H9 (cell line): ENCODE data around the gene MTURN. TPM values are rescaled to one million over a fixed set of nuclear protein-coding genes. Genes with fewer than 3 reads are reported as not detected.
A peak's percentile ranks its signal among the peaks of the same experiment; 100 is the strongest.

ENCODE experiments used
- DNase-seq: peaks from one replicate; pipeline ENCODE4 v3.0.0-alpha.2; 2017
- H2AFZ ChIP-seq: one replicate; pipeline ENCODE4 v1.6.1; 2013; ENCODE audit warnings: mild to moderate bottlenecking, low read length, control low read depth, moderate library complexity
- H2AK5ac ChIP-seq: 2 replicates; pipeline ENCODE4 v1.6.1; 2013; ENCODE audit warnings: low read length, control low read depth, mixed read lengths; ENCODE audit not compliant: insufficient read length
- H2BK120ac ChIP-seq: one replicate; pipeline ENCODE4 v1.6.1; 2013; ENCODE audit warnings: low read depth, mild to moderate bottlenecking, low read length, control low read depth, inconsistent platforms; ENCODE audit not compliant: poor library complexity, severe bottlenecking
- H2BK12ac ChIP-seq: 2 replicates; pipeline ENCODE4 v1.6.1; 2013; ENCODE audit warnings: low read length, control low read depth, mixed read lengths, low read depth; ENCODE audit not compliant: insufficient read length
- H2BK15ac ChIP-seq: 2 replicates; pipeline ENCODE4 v1.6.1; 2013; ENCODE audit warnings: low read depth, low read length, control low read depth
- H2BK20ac ChIP-seq: one replicate; pipeline ENCODE4 v1.6.1; 2013; ENCODE audit warnings: low read depth, mild to moderate bottlenecking, low read length, control low read depth, inconsistent platforms; ENCODE audit not compliant: poor library complexity, severe bottlenecking
- H2BK5ac ChIP-seq: 2 replicates; pipeline ENCODE4 v1.6.1; 2013; ENCODE audit warnings: low read length, control low read depth, mixed read lengths; ENCODE audit not compliant: insufficient read length
- H3K14ac ChIP-seq: 2 replicates; pipeline ENCODE4 v1.6.1; 2013; ENCODE audit warnings: low read length, control low read depth; ENCODE audit not compliant: insufficient read depth
- H3K18ac ChIP-seq: 2 replicates; pipeline ENCODE4 v1.6.1; 2013; ENCODE audit warnings: low read depth, mild to moderate bottlenecking, mixed read lengths, low read length, control low read depth; ENCODE audit not compliant: insufficient read length
- H3K23ac ChIP-seq: 2 replicates; pipeline ENCODE4 v1.6.1; 2013; ENCODE audit warnings: low read length, control low read depth, mixed read lengths, low read depth; ENCODE audit not compliant: insufficient read length
- H3K23me2 ChIP-seq: 2 replicates; pipeline ENCODE4 v1.6.1; 2013; ENCODE audit warnings: low read depth, mild to moderate bottlenecking, mixed read lengths, low read length, control low read depth; ENCODE audit not compliant: insufficient read length, poor library complexity, severe bottlenecking
- H3K27ac ChIP-seq: 2 replicates; pipeline ENCODE4 v1.5.1; 2013; ENCODE audit warnings: low read length, control low read depth, mixed read lengths, low read depth; ENCODE audit not compliant: insufficient read length
- H3K27me3 ChIP-seq: 2 replicates; pipeline ENCODE4 v1.6.1; 2013; ENCODE audit warnings: low read length, control low read depth, inconsistent platforms; ENCODE audit not compliant: insufficient read depth
- H3K4ac ChIP-seq: 2 replicates; pipeline ENCODE4 v1.6.1; 2013; ENCODE audit warnings: low read depth, mild to moderate bottlenecking, control low read depth, inconsistent platforms, low read length, moderate library complexity
- H3K4me1 ChIP-seq: 2 replicates; pipeline ENCODE4 v1.6.1; 2013; ENCODE audit warnings: low read length, control low read depth, inconsistent platforms; ENCODE audit not compliant: insufficient read depth
- H3K4me2 ChIP-seq: 2 replicates; pipeline ENCODE4 v1.6.1; 2013; ENCODE audit warnings: low read length, control low read depth, mixed read lengths; ENCODE audit not compliant: insufficient read length, insufficient read depth
- H3K56ac ChIP-seq: 2 replicates; pipeline ENCODE4 v1.6.1; 2013; ENCODE audit warnings: low read depth, mild to moderate bottlenecking, mixed read lengths, low read length, control low read depth; ENCODE audit not compliant: insufficient read length
- H3K79me1 ChIP-seq: 2 replicates; pipeline ENCODE4 v1.6.1; 2013; ENCODE audit warnings: low read depth, mild to moderate bottlenecking, moderate library complexity, low read length, control low read depth, inconsistent platforms; ENCODE audit not compliant: insufficient read depth, poor library complexity, severe bottlenecking
- H3K79me2 ChIP-seq: 2 replicates; pipeline ENCODE4 v1.6.1; 2013; ENCODE audit warnings: low read length, control low read depth, inconsistent platforms; ENCODE audit not compliant: insufficient read depth
- H3K9ac ChIP-seq: 2 replicates; pipeline ENCODE4 v1.6.1; 2013; ENCODE audit warnings: low read length, control low read depth, mixed read lengths; ENCODE audit not compliant: insufficient read length; ENCODE audit errors: extremely low read depth
- H3K9me3 ChIP-seq: one replicate; pipeline ENCODE4 v1.6.1; 2013; ENCODE audit warnings: low read depth, low read length, inconsistent platforms; ENCODE audit not compliant: control insufficient read depth
- H3T11ph ChIP-seq: one replicate; pipeline ENCODE4 v1.6.1; 2013; ENCODE audit warnings: mild to moderate bottlenecking, low read length, control low read depth, inconsistent platforms
- H4K20me1 ChIP-seq: one replicate; pipeline ENCODE4 v1.6.1; 2013; ENCODE audit not compliant: control insufficient read depth, insufficient read length, insufficient read depth
- H4K5ac ChIP-seq: 2 replicates; pipeline ENCODE4 v1.6.1; 2013; ENCODE audit warnings: low read depth, mild to moderate bottlenecking, mixed read lengths, low read length, control low read depth; ENCODE audit not compliant: insufficient read length
- H4K8ac ChIP-seq: replicated peaks from 2 replicates; pipeline ENCODE4 v1.6.1; 2013; ENCODE audit warnings: low read length, control low read depth, mixed read lengths, low read depth; ENCODE audit not compliant: insufficient read length
- H4K91ac ChIP-seq: 2 replicates; pipeline ENCODE4 v1.6.1; 2013; ENCODE audit warnings: low read depth, mild to moderate bottlenecking, moderate library complexity, mixed read lengths, low read length, control low read depth; ENCODE audit not compliant: insufficient read length
- H3K27ac Mint-ChIP-seq, 3 experiments: 2 replicates in 2 of 3; 3 replicates in 1 of 3; pipeline ENCODE4 v1.8.0; 2020 to 2021; ENCODE audit warnings: mixed read lengths in 3 of 3, mild to moderate bottlenecking in 1 of 3, moderate library complexity in 1 of 3
- H3K27me3 Mint-ChIP-seq: 2 replicates; pipeline ENCODE4 v1.8.0; 2021; ENCODE audit warnings: low read depth, mild to moderate bottlenecking, moderate library complexity, mixed read lengths
- H3K36me3 Mint-ChIP-seq, 3 experiments: 2 replicates in 2 of 3; 3 replicates in 1 of 3; pipeline ENCODE4 v1.8.0; 2020 to 2021; ENCODE audit warnings: low read depth in 3 of 3, mixed read lengths in 3 of 3; ENCODE audit not compliant: insufficient read depth in 1 of 3
- H3K4me1 Mint-ChIP-seq, 2 experiments: 2 replicates each; pipeline ENCODE4 v1.8.0; 2020; ENCODE audit warnings: mixed read lengths in 2 of 2
- H3K4me3 Mint-ChIP-seq, 2 experiments: 2 replicates in 1 of 2; 3 replicates in 1 of 2; pipeline ENCODE4 v1.8.0; 2020 to 2021; ENCODE audit warnings: mild to moderate bottlenecking in 2 of 2, mixed read lengths in 2 of 2, moderate library complexity in 1 of 2
- H3K9me3 Mint-ChIP-seq, 2 experiments: 2 replicates in 1 of 2; 3 replicates in 1 of 2; pipeline ENCODE4 v1.8.0; 2020; ENCODE audit warnings: mild to moderate bottlenecking in 2 of 2, mixed read lengths in 2 of 2, moderate library complexity in 1 of 2
- CTCF ChIP-seq: fragments of 200-600 bp; sonication (generic); conservative IDR thresholded peaks from 3 replicates; pipeline ENCODE4 v1.8.0; 2021; ENCODE audit warnings: antibody characterized with exemption, mild to moderate bottlenecking
- WGBS: extraction: QIAGEN DNeasy Blood & Tissue Kit; methylation state at CpG from one replicate; pipeline ENCODE4 v1.1.7; 2013; ENCODE audit warnings: missing lambda C conversion rate, low lambda C conversion rate, mixed read lengths; ENCODE audit not compliant: insufficient read length; ENCODE audit errors: extremely low coverage; 5-methylcytosine and 5-hydroxymethylcytosine counted together
- total RNA-seq: library from RNA; stranded (reverse); gene quantifications from 2 replicates; pipeline ENCODE4 v1.2.1, GENCODE V29; 2021

Gene MTURN
- total RNA-seq, 1 experiment from 2014 or later, result 3.4 TPM

- no peak overlapping the region for H4K5ac ChIP-seq
- H4K91ac ChIP-seq, result no peak overlapping the region
- no peak overlapping the region for H2BK120ac ChIP-seq
- H3T11ph ChIP-seq, result no peak overlapping the region
- H3K27ac Mint-ChIP-seq, result no peak overlapping the region
- H3K23me2 ChIP-seq, result no peaks in the 10 kb centered on the region
- WGBS, result no CpG with 5 or more reads among the region's 6 CpGs
- no peak for DNase-seq
- H3K79me1 ChIP-seq, result no peaks in the 10 kb centered on the region
- H3K27me3 Mint-ChIP-seq, result no peaks in the 10 kb centered on the region
- no peaks in the 10 kb centered on the region for H3K9me3 Mint-ChIP-seq
- no peak overlapping the region for H4K8ac ChIP-seq
- no peak overlapping the region for H3K4me2 ChIP-seq
- no peaks in the 10 kb centered on the region for H3K79me2 ChIP-seq
- H3K56ac ChIP-seq, result no peak overlapping the region
- no peak overlapping the region for H3K9ac ChIP-seq
- H3K4me3 Mint-ChIP-seq, result no peak overlapping the region
- H3K4me1 ChIP-seq, result no peaks in the 10 kb centered on the region
- H2BK20ac ChIP-seq, result no peak overlapping the region
- no peaks in the 10 kb centered on the region for H3K9me3 ChIP-seq
- no peak overlapping the region for H2BK12ac ChIP-seq
- no peak overlapping the region for H3K4ac ChIP-seq
- H2AK5ac ChIP-seq, result no peak overlapping the region
- no peak overlapping the region for H2BK15ac ChIP-seq
- H3K27ac ChIP-seq, result no peak overlapping the region
- H3K36me3 Mint-ChIP-seq, result no peaks in the 10 kb centered on the region; a peak in 1 of 7 replicates
- H2AFZ ChIP-seq, result no peak overlapping the region
- H3K18ac ChIP-seq, result peak overlapping the region; percentile 34
- H3K4me1 Mint-ChIP-seq, result peaks cover 7 to 12% of the 10 kb centered on the region in 2 experiments
- no peak overlapping the region for H3K14ac ChIP-seq
- no peak overlapping the region for H2BK5ac ChIP-seq
- no peaks in the 10 kb centered on the region for H4K20me1 ChIP-seq
- no peak overlapping the region for H3K23ac ChIP-seq
- no peak for TF ChIP-seq CTCF
- H3K27me3 ChIP-seq, result no peaks in the 10 kb centered on the region
These were observed 41.8 kb downstream of the MTURN start for GRCh38 chr7:30176463-30177109.
